AG04450 (cell line): ENCODE measurements around the gene ARHGEF17. TPM values are rescaled to one million over a fixed set of nuclear protein-coding genes. Genes with fewer than 3 reads are reported as not detected.

ENCODE experiments used
- CTCF ChIA-PET: fragments of 300-600, 350-600 bp; formaldehyde crosslinking; extraction: SDS; loops from one replicate; lab custom pipeline; 2022; ENCODE audit warnings: antibody characterized with exemption, inconsistent platforms; lab: Charles Lee
- POLR2A ChIA-PET: fragments of 350-600 bp; formaldehyde crosslinking; extraction: SDS; loops from one replicate; lab custom pipeline; 2021; ENCODE audit warnings: antibody characterized with exemption, inconsistent platforms; lab: Yijun Ruan, JAX
- DNase-seq: peaks from one replicate; pipeline ENCODE4 v3.0.0-alpha.2; 2011; ENCODE audit warnings: low read depth, low spot score
- H3K27ac ChIP-seq: one replicate; pipeline ENCODE4 v1.5.1; 2012; ENCODE audit warnings: low read depth, low read length, control low read depth
- H3K27me3 ChIP-seq: one replicate; pipeline ENCODE4 v1.6.0; 2012; ENCODE audit warnings: low read length; ENCODE audit not compliant: control insufficient read depth, insufficient read depth
- H3K4me3 ChIP-seq: 2 replicates; pipeline ENCODE4 v1.5.1; 2011; ENCODE audit warnings: mild to moderate bottlenecking, low read depth, low read length, control low read depth
- H3K9me3 ChIP-seq: 2 replicates; pipeline ENCODE4 v1.5.1; 2012; ENCODE audit warnings: low read length; ENCODE audit not compliant: control insufficient read depth, insufficient read depth
- polyA plus RNA-seq: library from polyadenylated mRNA; depleted of rRNA; stranded (reverse); fragments of >200 nt; gene quantifications from 2 replicates; pipeline ENCODE4 v1.2.3, GENCODE V29; 2011
- TF ChIP-seq, protein P1 (sequence below): IDR thresholded peaks from 2 replicates; pipeline ENCODE4 v1.5.1; 2011; ENCODE audit warnings: low read depth, low read length, control low read depth, inconsistent platforms

ARHGEF17 gene
- polyA plus RNA-seq, 1 experiment, result 30.6 TPM

GRCh38 chr11:73383249-73384124 lies 75.4 kb downstream of the ARHGEF17 start:
- no peaks in the 10 kb centered on the region; the same call in 1 of the 2 replicates for H3K9me3 ChIP-seq
- H3K27me3 ChIP-seq, result no peaks in the 10 kb centered on the region
- DNase-seq, result no peak
- TF ChIP-seq, protein P1, sequence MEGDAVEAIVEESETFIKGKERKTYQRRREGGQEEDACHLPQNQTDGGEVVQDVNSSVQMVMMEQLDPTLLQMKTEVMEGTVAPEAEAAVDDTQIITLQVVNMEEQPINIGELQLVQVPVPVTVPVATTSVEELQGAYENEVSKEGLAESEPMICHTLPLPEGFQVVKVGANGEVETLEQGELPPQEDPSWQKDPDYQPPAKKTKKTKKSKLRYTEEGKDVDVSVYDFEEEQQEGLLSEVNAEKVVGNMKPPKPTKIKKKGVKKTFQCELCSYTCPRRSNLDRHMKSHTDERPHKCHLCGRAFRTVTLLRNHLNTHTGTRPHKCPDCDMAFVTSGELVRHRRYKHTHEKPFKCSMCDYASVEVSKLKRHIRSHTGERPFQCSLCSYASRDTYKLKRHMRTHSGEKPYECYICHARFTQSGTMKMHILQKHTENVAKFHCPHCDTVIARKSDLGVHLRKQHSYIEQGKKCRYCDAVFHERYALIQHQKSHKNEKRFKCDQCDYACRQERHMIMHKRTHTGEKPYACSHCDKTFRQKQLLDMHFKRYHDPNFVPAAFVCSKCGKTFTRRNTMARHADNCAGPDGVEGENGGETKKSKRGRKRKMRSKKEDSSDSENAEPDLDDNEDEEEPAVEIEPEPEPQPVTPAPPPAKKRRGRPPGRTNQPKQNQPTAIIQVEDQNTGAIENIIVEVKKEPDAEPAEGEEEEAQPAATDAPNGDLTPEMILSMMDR, result no peak
- H3K4me3 ChIP-seq, result no peak overlapping the region
- ChIA-PET POLR2A (no interaction called here), CTCF (interaction anchor here (1.4 to 2.1 kb wide), 3 partner anchors 10 to 277 kb away, joined by 3 to 8 read pairs (median 6); no protein-coding TSS in a partner anchor)
- no peak overlapping the region for H3K27ac ChIP-seq

GRCh38 chr11:73384125-73384441 lies 76.0 kb downstream of the ARHGEF17 start:
- no peak for DNase-seq
- POLR2A ChIA-PET, result no interaction called here
- Histone ChIP-seq H3K27me3 (no peaks in the 10 kb centered on the region), H3K27ac (no peak overlapping the region), H3K4me3 (no peak overlapping the region), H3K9me3 (no peaks in the 10 kb centered on the region; the same call in 1 of the 2 replicates)
- TF ChIP-seq, protein P1, result no peak
- CTCF ChIA-PET, result interaction anchor here (1.5 kb wide), 1 partner anchor 9 kb away, joined by 6 read pairs; no protein-coding TSS in a partner anchor

GRCh38 chr11:73384531-73384871 lies 76.4 kb downstream of the ARHGEF17 start:
- H3K4me3 ChIP-seq, result no peak overlapping the region
- H3K27me3 ChIP-seq, result no peaks in the 10 kb centered on the region
- ChIA-PET CTCF (interaction anchor here (1.4 kb wide), 1 partner anchor 34 kb away, joined by 8 read pairs; no protein-coding TSS in a partner anchor), POLR2A (no interaction called here)
- no peaks in the 10 kb centered on the region; the same call in 1 of the 2 replicates for H3K9me3 ChIP-seq
- no peak for DNase-seq
- no peak overlapping the region for H3K27ac ChIP-seq
- TF ChIP-seq, protein P1, result no peak

DNA sequence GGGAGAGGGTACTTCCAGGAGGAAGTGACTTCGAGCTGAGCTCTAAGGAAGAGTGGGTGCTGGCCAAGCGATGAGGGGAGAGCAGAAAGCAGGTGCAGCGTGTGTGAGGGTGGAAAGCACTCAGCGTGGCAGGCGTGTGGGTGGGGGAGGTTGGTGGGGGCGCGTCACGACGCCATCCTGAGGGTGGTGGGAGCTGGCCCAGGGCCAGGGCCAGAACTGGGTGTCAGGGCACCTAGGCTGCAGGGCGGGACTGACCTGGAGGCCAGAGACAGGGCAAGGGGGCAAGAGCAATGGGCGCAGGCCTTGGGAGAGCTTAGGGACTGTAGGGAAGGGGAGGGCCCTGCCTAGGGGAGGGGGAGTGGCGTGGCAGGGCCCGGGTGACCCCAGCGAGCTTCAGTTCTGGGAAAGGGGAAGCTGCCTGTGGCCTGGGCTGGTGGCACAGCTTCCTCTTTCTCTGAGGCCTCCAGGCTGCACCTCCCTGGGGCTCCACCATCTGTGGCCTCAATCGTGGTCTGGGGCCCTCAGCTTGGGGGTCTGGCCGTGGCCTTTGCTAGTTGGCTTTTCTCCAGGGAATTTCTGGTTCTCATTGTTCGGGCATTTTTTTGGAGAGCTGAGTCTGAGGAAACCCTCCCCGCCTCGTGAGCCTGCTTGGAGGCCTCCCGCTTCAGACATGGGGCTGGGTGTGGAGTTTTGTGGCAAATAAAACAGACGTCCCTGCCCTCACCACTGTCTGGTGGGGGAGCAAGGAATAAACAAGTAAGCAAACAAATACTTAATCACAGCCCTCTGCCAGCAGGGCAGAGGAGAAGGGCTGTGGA lies 77.0 kb downstream of the ARHGEF17 start:
- Histone ChIP-seq H3K4me3 (no peak overlapping the region), H3K27ac (no peak overlapping the region), H3K9me3 (no peaks in the 10 kb centered on the region; the same call in 1 of the 2 replicates), H3K27me3 (no peaks in the 10 kb centered on the region)
- DNase-seq, result no peak
- CTCF ChIA-PET, result interaction anchor here (0.9 to 1.4 kb wide), 3 partner anchors 8 to 241 kb away, joined by 4 to 8 read pairs (median 4); no protein-coding TSS in a partner anchor
- TF ChIP-seq, protein P1, result no peak
- POLR2A ChIA-PET, result no interaction called here
